Measurements from ENCODE around the gene TMEM182. TPM values are rescaled to one million over a fixed set of nuclear protein-coding genes. Genes with fewer than 3 reads are reported as not detected.

TMEM182 gene
- total and polyA plus RNA-seq, 12 donors, result 0.74 to 7.8 (median 4.0) TPM

DNA sequence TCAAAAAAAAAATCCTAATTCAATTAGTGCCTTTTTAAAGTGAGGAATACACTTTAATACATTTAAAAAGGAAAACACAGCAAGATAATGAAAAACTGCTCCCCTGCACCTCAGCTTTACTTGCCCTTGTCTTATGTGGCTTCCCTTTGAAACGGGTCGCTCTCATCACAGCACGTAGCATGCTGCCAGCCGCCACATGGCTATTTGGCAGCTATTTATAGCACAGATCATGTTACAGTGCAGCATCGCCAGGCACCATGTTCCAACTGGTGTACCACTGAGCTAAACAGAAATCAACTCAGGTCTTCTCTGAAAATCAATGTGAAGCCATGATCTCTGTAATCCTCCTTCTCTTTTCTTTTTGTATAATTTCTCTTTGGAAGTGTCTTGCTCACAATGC lies 65.1 kb downstream of the TMEM182 start:
- H3K4me3 ChIP-seq, result no peak overlapping the region
- H3K27ac ChIP-seq, result no peak overlapping the region
- peak in 4 of 7 donors; percentile 13 to 73 (median 22) for DNase-seq
- intact Hi-C loops (cut with DNase I), result no loop called here
- H3K9me3 ChIP-seq (replicated peaks in 1 of 3), result no peaks in the 10 kb centered on the region
- WGBS, 4 donors, result 18 to 24% (median 20%) methylated on average over 5 of the region's 5 CpGs
- TF ChIP-seq POLR2A (IDR thresholded peaks at IDR 0.05), result no peak
- TF ChIP-seq, protein P1, sequence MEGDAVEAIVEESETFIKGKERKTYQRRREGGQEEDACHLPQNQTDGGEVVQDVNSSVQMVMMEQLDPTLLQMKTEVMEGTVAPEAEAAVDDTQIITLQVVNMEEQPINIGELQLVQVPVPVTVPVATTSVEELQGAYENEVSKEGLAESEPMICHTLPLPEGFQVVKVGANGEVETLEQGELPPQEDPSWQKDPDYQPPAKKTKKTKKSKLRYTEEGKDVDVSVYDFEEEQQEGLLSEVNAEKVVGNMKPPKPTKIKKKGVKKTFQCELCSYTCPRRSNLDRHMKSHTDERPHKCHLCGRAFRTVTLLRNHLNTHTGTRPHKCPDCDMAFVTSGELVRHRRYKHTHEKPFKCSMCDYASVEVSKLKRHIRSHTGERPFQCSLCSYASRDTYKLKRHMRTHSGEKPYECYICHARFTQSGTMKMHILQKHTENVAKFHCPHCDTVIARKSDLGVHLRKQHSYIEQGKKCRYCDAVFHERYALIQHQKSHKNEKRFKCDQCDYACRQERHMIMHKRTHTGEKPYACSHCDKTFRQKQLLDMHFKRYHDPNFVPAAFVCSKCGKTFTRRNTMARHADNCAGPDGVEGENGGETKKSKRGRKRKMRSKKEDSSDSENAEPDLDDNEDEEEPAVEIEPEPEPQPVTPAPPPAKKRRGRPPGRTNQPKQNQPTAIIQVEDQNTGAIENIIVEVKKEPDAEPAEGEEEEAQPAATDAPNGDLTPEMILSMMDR (IDR thresholded peaks at IDR 0.05), result no peak
- no peaks in the 10 kb centered on the region for H3K36me3 ChIP-seq (replicated peaks in 1 of 2)
- no peaks in the 10 kb centered on the region for H3K27me3 ChIP-seq
- no peaks in the 10 kb centered on the region for H3K4me1 ChIP-seq (replicated peaks in 1 of 2)

DNA sequence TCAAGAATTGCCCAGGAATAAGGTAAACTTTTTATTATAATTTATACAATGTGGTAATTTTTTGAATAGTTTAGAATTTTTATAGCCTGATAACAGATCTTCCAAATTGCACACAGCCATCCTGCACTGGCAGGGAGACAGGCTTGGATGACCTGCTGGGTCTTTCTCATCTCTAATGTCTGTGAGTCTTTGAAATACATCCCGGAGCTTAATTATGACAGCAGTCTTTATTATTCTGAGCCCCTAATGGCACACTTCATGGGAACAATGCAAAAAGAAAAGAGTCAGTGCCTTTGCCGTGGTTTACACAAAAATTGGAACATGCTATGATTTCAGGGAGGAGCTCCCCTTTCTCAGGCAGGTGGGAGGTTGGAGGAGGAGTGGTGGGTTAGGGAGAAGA lies 71.0 kb downstream of the TMEM182 start:
- Histone ChIP-seq H3K4me1 (replicated peaks in 1 of 2) (no peaks in the 10 kb centered on the region), H3K4me3 (no peak overlapping the region), H3K9me3 (replicated peaks in 1 of 3) (no peaks in the 10 kb centered on the region), H3K27me3 (no peaks in the 10 kb centered on the region), H3K27ac (no peak overlapping the region), H3K36me3 (replicated peaks in 1 of 2) (no peaks in the 10 kb centered on the region)
- intact Hi-C loops (cut with DNase I), result no loop called here
- no peak for TF ChIP-seq POLR2A (IDR thresholded peaks at IDR 0.05)
- TF ChIP-seq, protein P1 (IDR thresholded peaks at IDR 0.05), result no peak
- WGBS, 4 donors, result 62 to 74% (median 70%) methylated on average over 2 of the region's 2 CpGs
- DNase-seq, result no peak

DNA sequence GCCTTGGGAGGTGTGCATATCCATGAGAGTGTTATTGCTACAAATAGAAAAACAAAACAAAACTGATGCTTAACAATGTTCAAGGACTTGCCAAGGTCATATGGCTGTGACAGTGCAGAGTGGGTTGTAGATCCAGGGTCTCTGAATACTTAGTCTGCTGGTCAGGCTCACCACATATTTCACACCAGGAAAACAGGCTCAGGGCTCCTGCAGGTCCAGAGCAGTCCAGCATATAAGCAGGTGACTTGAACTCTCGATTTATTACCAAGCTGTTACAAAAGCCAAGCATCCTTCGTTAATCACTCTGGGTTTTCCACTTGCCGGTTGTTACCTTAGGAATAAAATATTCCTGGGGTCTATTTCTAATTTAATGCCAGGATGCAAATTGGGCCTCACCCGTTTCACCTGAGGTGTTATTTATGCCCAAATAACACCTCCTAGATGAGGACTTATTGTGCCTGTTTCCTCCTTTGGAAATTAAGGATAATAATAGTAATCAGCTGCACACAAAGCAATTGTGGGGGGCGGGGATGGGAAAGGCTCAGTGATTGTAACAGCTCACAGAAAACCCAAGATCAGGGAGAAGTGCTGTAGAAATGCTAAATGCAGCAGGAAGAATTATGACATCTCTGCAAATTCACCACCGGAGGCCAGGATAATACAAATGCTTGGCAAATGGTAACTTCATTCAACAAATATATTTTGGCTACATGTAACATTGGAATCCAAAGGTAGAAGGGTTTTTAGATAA lies 72.9 kb downstream of the TMEM182 start:
- H3K9me3 ChIP-seq (replicated peaks in 1 of 3), result no peaks in the 10 kb centered on the region
- TF ChIP-seq, protein P1 (IDR thresholded peaks at IDR 0.05), result no peak
- no peak for TF ChIP-seq POLR2A (IDR thresholded peaks at IDR 0.05)
- 77 to 88% (median 83%) methylated on average over 6 of the region's 6 CpGs for WGBS, 4 donors
- intact Hi-C loops (cut with DNase I), result no loop called here
- H3K27ac ChIP-seq, result no peak overlapping the region
- DNase-seq, result no peak
- no peaks in the 10 kb centered on the region for H3K27me3 ChIP-seq
- no peaks in the 10 kb centered on the region for H3K36me3 ChIP-seq (replicated peaks in 1 of 2)
- H3K4me3 ChIP-seq, result no peak overlapping the region
- H3K4me1 ChIP-seq (replicated peaks in 1 of 2), result no peaks in the 10 kb centered on the region

DNA sequence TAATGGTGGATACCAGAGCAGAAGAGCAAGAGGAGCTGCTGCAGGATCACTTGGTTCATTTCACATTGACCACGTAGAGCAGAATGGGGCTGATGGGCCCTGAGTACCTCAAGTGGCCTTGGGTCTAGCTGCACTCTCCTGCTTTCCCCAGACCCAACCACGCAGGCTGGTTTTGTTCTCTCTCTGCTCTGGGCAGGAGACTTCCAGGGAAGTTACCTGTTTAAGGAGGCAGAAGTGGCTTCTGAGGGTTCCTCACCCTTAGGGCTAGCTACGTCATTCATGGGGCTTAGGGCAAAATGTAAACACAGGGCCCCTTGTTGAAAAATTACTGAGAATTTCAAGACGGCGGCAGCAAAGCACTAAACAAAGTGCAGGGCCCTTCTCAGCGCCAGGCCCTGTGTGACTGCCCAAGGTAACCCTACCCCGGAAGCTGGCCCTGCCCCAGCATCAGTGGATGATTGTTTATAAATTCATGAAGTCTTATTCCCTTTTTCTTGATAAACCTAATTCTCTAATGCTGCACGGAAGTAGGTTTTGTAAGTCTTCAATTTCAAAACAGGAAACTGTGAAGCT lies 75.9 kb downstream of the TMEM182 start:
- intact Hi-C loops (cut with DNase I), result no loop called here
- no peaks in the 10 kb centered on the region for H3K9me3 ChIP-seq (replicated peaks in 1 of 3)
- no peaks in the 10 kb centered on the region for H3K36me3 ChIP-seq (replicated peaks in 1 of 2)
- H3K4me1 ChIP-seq (replicated peaks in 1 of 2), result no peaks in the 10 kb centered on the region
- H3K27me3 ChIP-seq, result no peaks in the 10 kb centered on the region
- H3K27ac ChIP-seq, result no peak overlapping the region
- TF ChIP-seq, protein P1 (IDR thresholded peaks at IDR 0.05), result no peak
- no peak for TF ChIP-seq POLR2A (IDR thresholded peaks at IDR 0.05)
- H3K4me3 ChIP-seq, result no peak overlapping the region
- WGBS, 4 donors, result 79 to 87% (median 85%) methylated on average over 7 to 8 of the region's 8 CpGs
- DNase-seq, result no peak

Measured in adrenal gland (tissue), 12 donors.